ENCODE results near the gene PLK2.

- TF ChIP-seq ZFP3 (CRISPR knock-in tag; IDR thresholded peaks at IDR 0.05) (no peak), ISL1 (CRISPR knock-in tag; IDR thresholded peaks at IDR 0.05) (no peak), PPARA (CRISPR knock-in tag; IDR thresholded peaks at IDR 0.05; ENCODE audit: borderline replicate concordance) (no peak), PATZ1 (CRISPR knock-in tag; IDR thresholded peaks at IDR 0.05; ENCODE audit: borderline replicate concordance) (no peak), BACH2 (CRISPR knock-in tag; IDR thresholded peaks at IDR 0.05; ENCODE audit: borderline replicate concordance) (no peak), CSDC2 (CRISPR knock-in tag; IDR thresholded peaks at IDR 0.05) (no peak), OSR1 (CRISPR knock-in tag; IDR thresholded peaks at IDR 0.05) (no peak)
Observed at GRCh38 chr5:58484505-58484904, 24.6 kb upstream of the PLK2 start.
